Kidney capillary endothelial cell (primary cell): ENCODE data around the gene PLOD3.

Experiments
- DNase-seq: peaks from one replicate; pipeline ENCODE4 v3.0.0-alpha.2; 2018; ENCODE audit warnings: low spot score

PLOD3 gene

GRCh38 chr7:101238226-101239182, 21.1 kb upstream of the PLOD3 start:
- DNase-seq: no peak

- DNase-seq: no peak
Observed at GRCh38 chr7:101237206-101238067, 20.1 kb upstream of the PLOD3 start, which contains the start of gene CLDN15. TSS of gene CLDN15 (minus strand) at chr7:101237802. CDS start at chr7:101237581, 221 bp downstream.

- DNase-seq: no peak
Observed at GRCh38 chr7:101236292-101236835, 19.0 kb upstream of the PLOD3 start.

- DNase-seq: no peak
Observed at GRCh38 chr7:101235522-101235921, 18.1 kb upstream of the PLOD3 start.

DNA sequence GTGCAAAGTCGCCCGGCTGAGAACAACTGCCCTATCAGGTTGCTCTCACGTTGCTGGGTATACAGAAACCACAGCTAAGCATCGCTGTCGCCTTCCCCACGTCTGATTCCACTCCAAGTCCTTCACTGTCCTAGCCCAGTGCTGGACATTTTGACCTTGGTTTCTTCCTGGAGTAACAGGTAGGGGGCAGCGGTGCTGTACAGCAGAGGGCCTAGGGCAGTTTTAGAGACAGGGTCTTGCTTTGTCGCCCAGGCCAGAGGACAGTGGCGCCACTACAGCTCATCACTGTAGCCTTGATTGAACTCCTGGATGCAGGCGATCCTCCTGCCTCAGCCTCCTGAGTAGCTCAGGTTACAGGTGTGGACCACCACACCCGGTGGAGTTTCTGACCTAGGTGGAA, 17.7 kb upstream of the PLOD3 start:
- no peak for DNase-seq

DNA sequence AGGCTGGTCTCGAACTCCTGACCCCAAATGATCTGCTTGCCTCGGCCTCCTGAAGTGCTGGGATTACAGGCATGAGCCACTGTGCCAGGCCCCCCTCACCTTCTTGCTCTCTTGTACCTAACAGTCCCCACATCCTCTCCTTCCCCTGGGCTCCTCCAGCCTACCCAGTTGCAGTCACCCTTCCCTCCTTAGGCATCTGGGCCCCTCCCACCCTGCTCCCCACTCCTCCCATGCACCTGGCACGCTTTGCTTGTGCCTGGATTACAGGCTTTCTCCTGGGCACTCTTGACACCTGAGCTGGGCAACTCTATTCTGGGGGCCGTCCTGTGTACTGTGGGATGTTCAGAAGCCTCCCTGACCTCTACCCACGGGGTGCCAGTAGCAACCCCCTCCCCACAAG, 17.3 kb upstream of the PLOD3 start:
- no peak for DNase-seq

DNA sequence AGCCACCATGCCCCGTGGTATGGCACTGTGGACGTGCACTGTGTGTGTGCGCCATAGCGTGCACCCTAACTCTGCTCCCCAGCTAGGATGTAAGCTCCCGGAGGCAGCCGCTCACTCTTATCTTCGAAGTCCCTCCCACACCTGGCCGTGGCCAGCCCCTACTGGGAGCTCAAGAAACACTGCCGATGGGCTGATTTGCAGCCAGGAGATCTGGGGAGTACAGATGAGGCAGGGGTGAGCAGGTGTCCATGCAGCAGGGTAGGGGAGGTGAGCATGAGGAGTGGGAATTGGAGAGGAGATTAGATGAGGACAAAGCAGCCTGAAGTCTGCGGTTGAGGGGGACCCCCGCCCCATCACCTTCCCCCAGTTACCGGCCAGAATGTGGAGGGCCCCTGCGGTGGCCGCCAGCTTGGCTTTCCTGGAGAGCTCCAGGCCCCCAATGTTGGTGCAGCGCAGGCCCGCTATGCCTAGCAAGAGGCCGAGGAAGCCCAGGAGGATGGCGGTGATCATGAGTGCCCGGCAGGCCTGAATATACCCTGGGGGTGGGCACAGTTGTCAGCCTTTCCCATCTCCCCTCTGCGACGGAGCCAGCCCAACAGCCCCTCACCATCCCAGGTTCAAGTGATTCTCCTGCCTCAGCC, 16.6 kb upstream of the PLOD3 start:
- no peak for DNase-seq

DNA sequence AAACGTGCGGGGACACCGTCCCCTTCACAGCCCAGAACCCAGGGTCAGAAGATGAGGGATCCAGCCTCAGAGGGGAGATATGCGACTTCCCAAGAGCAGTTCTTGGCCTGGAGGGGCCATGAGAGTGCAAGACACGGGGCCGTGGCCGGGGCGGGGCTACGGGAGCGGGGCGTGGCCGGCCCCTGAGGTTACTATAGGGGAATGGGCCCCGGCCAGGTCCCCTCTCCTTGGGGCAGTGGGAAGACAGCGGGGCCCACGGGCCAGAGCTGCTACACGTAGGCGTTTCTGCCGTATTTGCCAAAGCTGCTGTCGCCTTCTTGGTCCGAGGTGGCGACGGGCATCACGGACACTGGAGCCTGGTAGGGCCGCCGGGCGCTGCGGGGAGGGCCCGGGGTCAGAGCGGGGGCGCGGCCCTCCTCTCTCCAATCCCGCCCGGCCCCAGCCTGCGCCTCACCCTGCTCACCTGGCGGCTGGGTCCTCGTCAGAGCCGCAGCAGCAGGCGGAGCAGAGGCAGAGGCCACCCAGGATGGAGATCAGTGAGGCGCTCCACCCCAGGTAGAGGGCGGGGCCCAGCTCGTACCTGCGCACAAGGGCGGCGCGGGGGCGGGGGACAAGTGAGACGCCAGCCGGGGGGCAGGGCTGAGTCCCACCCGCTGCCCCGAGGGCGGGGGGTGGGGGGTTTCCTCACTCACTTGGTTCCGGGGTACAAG, 14.9 kb upstream of the PLOD3 start:
- no peak for DNase-seq

DNA sequence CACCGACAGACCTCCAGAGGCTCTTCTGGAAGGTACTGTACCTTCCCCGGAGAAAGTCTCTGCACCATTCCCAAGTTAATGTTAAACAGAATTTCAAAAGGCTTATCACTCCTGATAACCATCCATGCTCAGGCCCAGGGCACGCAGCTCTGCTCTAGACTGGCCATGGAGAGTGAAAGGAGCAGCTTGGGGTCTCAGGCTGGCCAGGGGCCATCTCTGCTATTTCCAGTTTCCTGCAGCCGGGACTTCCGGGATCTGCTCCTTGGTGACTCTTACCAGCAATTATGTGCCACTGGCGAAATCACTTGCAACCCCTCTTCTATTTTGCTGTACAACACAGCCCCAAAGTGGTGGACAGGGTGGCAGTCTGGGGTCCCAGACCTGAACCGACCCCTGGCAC, 14.3 kb upstream of the PLOD3 start:
- DNase-seq: peak; percentile 59

DNA sequence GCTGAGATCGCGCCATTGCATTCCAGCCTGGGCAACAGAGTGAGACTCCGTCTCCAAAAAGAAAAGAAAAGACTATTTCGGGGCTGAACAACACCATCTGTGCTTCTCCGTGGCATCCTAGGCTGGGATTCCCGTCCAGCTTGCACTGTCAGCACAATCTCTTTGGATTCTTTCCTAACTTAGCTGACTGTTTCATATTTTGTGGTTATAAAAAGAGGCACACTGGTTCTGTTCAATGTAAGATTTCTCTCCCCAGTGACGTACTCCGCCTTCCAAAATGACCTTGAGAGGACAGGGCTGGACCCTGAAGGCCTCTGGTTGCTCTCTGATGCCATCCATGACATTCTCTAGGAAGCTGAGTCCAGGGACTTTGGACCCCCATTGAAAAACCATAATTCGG, 9.3 kb upstream of the PLOD3 start:
- DNase-seq: no peak

DNA sequence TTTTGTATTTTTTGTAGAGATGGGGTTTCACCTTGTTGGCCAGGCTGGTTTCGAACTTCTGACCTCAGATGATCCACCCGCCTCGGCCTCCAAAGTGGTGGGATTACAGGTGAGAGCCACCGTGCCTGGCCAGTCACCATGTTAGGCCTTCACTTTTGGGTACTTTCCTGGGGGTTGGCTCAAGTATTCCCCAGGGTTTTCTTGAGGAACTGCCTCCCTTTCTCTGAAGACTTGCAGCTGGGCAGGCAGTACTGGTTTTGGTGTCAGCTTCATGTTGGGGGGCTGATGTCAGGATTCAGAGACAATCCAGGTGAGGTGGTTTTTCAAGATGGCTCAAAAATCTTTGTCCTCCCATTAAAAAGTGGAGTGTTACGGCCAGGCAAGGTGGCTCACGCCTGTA, 8.3 kb upstream of the PLOD3 start:
- DNase-seq: no peak

DNA sequence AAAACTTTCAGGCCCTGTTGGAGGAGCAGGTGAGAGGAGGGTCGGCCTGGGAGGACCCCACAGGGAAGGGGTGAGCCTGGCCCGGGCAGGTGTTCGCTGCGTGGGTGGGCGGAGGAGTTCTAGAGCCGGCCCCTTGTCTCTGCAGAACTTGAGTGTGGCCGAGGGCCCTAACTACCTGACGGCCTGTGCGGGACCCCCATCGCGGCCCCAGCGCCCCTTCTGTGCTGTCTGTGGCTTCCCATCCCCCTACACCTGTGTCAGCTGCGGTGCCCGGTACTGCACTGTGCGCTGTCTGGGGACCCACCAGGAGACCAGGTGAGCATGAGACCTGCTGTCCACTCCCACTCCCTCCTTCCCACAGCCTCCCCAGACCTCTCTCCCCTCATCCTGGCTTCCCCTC, 6.1 kb upstream of the PLOD3 start:
- DNase-seq: no peak

DNA sequence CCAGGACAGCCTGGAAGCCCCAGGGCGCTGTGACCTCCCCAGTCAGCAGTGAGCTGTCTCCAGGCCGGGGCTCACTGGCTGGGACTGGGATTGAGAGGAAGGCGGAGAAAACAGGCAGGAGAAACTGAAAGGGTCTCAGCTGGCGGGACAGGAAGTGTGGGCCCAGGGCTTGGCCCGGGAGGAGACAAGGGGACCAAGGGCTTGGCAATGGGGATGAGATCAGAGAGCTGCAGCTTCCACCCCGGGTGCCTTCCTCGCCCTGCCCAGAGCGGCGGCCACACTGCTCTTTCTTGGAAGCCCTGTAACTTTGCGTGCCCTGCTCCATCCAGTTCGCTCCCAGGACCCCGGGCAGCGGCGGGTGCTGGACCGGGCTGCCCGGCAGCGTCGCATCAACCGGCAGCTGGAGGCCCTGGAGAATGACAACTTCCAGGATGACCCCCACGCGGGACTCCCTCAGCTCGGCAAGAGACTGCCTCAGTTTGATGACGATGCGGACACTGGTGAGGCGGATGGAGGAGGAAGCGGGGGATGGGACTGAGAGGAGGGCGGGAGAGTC, 5.0 kb upstream of the PLOD3 start:
- DNase-seq: no peak

DNA sequence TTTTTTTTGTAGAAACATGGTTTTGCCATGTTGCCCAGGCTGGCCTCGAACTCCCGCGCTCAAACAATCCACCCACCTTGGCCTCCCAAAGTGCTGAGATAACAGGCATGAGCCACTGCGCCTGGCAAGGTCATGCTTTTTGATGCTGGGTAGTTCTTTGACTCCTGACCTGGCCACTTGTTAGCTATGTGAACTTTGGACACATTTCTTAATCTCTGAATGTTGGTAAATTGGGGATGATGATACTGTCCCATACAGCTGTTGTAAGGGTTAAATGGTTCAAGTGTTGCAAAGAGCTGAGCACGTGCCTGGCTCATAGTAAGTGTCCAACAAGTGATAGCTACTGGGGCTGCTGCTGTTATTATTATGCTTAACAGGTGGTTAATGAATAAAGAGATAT, 2.9 kb upstream of the PLOD3 start:
- no peak for DNase-seq

DNA sequence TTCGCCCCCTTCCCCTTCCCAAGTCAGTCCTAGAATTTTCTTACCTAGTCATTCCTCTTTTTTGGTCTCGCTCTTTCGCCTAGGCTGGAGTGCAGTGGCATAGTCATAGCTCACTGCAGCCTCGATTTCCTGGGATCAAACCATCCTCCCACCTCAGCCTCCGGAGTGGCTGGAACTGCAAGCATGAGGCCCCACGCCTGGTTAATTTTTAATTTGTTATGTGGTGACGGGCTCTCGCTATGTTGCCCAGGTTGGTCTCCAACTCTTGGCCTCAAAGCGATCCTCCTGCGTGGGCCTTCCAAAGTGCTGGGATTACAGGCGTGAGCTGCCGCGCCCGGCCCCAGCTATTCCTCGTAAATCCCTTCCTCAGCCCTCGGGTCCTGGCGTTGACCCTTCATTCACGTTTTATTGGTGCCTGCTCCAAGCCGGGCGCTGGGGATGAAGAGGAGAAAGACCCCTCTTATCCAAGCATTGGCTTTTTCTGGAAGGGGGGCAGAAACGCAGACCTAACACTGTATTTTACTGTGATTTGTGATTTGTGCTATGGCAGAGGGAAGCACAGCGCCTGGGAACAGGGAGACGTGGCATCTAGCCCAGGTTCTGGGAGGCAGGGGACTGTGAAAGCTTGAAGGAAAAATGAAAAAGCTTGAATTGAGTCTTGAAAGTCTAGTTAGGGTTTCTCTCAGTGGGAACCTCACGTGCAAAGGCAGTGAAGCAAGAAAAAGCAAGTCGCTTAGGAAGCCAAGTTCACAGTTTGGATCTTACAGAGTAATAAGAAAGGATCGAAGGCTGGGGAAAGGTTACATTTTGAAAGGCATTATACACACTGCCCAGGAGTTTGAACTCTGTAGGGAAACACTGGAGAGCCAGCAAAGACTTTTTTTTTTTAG, 1.1 kb upstream of the PLOD3 start:
- no peak for DNase-seq

DNA sequence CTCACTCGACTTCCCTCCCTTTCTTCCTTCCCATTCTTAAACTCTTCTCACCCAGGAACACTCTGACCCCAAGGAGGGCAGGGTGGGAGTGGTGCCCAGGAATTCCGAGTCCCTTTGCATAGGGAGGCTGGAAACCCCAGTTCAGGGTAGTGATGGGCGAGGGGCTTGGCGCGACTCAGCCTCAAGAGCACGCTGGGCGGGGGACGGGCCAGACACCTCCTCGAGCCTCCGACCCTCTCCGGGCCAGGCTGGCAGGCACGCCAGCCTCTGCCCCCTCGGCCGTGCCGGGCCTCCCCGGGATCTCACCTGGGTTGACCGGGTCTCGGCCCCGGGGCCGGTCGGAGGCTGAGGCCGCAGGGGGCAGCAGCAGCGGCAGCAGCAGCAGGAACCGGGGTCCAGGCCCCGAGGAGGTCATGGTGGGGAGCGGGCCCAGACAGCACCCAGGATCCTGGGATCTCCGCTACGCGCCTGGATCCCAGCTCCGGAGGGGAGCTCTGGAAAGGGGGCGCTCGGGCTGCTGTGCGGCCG, 457 bp downstream of the PLOD3 start:
- no peak for DNase-seq

DNA sequence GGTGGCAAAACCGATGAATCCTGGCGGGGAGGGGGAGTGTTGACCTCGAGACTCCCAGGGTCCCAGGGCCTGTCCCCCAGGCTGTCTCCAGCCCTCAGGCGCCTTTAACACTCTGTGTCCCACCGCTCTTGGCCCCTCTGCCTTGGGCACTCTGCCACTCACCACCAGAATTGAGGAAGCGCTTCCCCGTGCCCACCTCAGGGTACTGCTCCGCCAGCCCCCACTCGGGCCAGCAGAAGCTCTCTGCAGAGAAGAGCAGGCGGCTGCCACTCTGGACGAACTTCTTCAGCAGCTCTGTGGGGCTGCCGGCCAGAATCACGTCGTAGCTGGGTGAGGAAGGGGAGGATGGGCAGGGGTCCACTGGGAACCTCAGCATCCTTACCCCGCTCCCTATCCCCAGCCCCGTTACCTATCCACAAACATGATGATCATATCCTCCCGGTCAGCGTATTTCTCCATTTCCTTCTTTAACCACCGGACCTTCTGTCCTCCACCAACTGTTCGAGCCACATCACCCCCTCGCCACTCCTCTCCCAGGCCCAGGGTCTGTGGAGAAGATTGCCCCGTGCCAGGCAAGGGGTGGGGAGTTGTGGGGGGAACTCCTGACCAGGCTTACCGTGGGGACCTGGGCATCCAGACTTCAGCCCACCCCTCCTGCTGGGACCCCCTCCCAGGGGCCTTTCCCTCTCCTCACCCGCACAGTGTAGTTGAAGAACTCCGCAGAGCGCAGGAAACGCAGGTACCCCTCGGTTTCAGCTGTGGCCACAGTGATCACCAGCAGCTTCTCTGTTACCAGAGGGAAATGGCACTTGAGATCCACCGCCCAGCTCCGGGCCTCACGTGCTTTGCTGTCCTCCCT, 1.2 kb downstream of the PLOD3 start:
- DNase-seq: no peak

GRCh38 chr7:101212014-101212413, 5.4 kb downstream of the PLOD3 start:
- DNase-seq: no peak

GRCh38 chr7:101211501-101211900, 5.9 kb downstream of the PLOD3 start:
- no peak for DNase-seq
